Panc1 (cell line): ENCODE data around the gene SLC8A1. TPM values are rescaled to one million over a fixed set of nuclear protein-coding genes. Genes with fewer than 3 reads are reported as not detected.

Experiments used
- ATAC-seq: fragments of 200-7000 bp; cut with Tn5 transposase; 2 replicates; pipeline ENCODE4 v1.9.1; 2020; ENCODE audit warnings: mild to moderate bottlenecking, moderate library complexity
- BruUV-seq: library from RNA; stranded (reverse); fragments of 400-500 nt; replicated peaks from 2 replicates; lab custom pipeline; 2021; lab: Mats Ljungman, UMichigan
- CTCF ChIA-PET: fragments of 300-600 bp; sonication (Branson Sonifier 250); formaldehyde crosslinking; loops from one replicate; lab custom pipeline; 2022; ENCODE audit warnings: antibody characterized with exemption; lab: Charles Lee
- POLR2A ChIA-PET: fragments of 300-600 bp; sonication (Branson Sonifier 250); formaldehyde crosslinking; loops from one replicate; lab custom pipeline; 2022; ENCODE audit warnings: antibody characterized with exemption; lab: Charles Lee
- DNase-seq: peaks from one replicate; pipeline ENCODE4 v3.0.0-alpha.2; 2010; ENCODE audit warnings: low read depth, low spot score
- H3K27ac ChIP-seq: 2 replicates; pipeline ENCODE4 v1.5.1; 2011; ENCODE audit warnings: mild to moderate bottlenecking, low read length, inconsistent platforms
- H3K27me3 ChIP-seq: fragments of 200-500 bp; sonication (Bioruptor generic); 2 replicates; pipeline ENCODE4 v1.6.0; 2014; ENCODE audit warnings: low read length, inconsistent platforms; ENCODE audit not compliant: control insufficient read depth, insufficient read depth
- H3K36me3 ChIP-seq: fragments of 200-500 bp; sonication (Bioruptor generic); 2 replicates; pipeline ENCODE4 v1.5.1; 2014; ENCODE audit warnings: inconsistent platforms, mild to moderate bottlenecking, low read length, moderate library complexity; ENCODE audit not compliant: control insufficient read depth, insufficient read depth
- H3K4me1 ChIP-seq: 2 replicates; pipeline ENCODE4 v1.5.1; 2011; ENCODE audit warnings: inconsistent platforms, mild to moderate bottlenecking, low read length, moderate library complexity; ENCODE audit not compliant: control insufficient read depth, insufficient read depth
- H3K4me3 ChIP-seq, 2 experiments: 2 replicates each; pipeline ENCODE4 v1.5.1; 2011 to 2012; ENCODE audit warnings: low read depth in 2 of 2, low read length in 2 of 2, mild to moderate bottlenecking in 2 of 2, inconsistent platforms in 1 of 2, moderate library complexity in 1 of 2
- H3K9me3 ChIP-seq: fragments of 200-500 bp; sonication (Bioruptor generic); 2 replicates; pipeline ENCODE4 v1.5.1; 2014; ENCODE audit warnings: low read depth, mild to moderate bottlenecking, inconsistent platforms, low read length, moderate library complexity; ENCODE audit not compliant: control insufficient read depth, insufficient read depth
- POLR2AphosphoS5 ChIP-seq: IDR thresholded peaks from 2 replicates; pipeline ENCODE4 v1.6.1; 2012; ENCODE audit warnings: mild to moderate bottlenecking, low read depth, low read length, moderate library complexity
- SIN3A ChIP-seq: IDR thresholded peaks from 2 replicates; pipeline ENCODE4 v1.6.1; 2012; ENCODE audit warnings: low read depth, mild to moderate bottlenecking, low read length, moderate library complexity, borderline replicate concordance; ENCODE audit not compliant: insufficient read depth
- TCF7L2 ChIP-seq: IDR thresholded peaks from 2 replicates; pipeline ENCODE4 v1.6.1; 2011; ENCODE audit warnings: mild to moderate bottlenecking, low read depth, low read length, inconsistent platforms
- in situ Hi-C: cut with HindIII; loops from 2 replicates; pipeline ENCODE4 v1.10.0; 2016; ENCODE audit warnings: low sequenced_read_pairs, low pct_unique_long_range_greater_than_20kb
- intact Hi-C: fragments of 100-400 bp; cut with micrococcal nuclease; formaldehyde crosslinking; loops from one replicate; pipeline ENCODE4 v1.10.0; 2022; ENCODE audit not compliant: unreplicated experiment
- total RNA-seq: library from RNA; stranded (reverse); gene quantifications from one replicate; pipeline ENCODE4 v1.2.1, GENCODE V29; 2021; ENCODE audit not compliant: unreplicated experiment
- TF ChIP-seq, protein P1 (sequence below), 2 experiments: IDR thresholded peaks; 2 replicates each; pipeline ENCODE4 v1.6.1; 2011 to 2012; ENCODE audit warnings: low read depth in 2 of 2, control low read depth in 1 of 2, low read length in 1 of 2, mild to moderate bottlenecking in 1 of 2, moderate library complexity in 1 of 2; ENCODE audit not compliant: insufficient read depth in 1 of 2
- TF ChIP-seq, protein P2 (sequence below): fragments of 450-650 bp; IDR thresholded peaks from 2 replicates; pipeline ENCODE4 v1.5.1; 2017; ENCODE audit warnings: mild to moderate bottlenecking

The SLC8A1 gene
- total RNA-seq, 1 experiment from 2014 or later: 0.59 TPM

DNA sequence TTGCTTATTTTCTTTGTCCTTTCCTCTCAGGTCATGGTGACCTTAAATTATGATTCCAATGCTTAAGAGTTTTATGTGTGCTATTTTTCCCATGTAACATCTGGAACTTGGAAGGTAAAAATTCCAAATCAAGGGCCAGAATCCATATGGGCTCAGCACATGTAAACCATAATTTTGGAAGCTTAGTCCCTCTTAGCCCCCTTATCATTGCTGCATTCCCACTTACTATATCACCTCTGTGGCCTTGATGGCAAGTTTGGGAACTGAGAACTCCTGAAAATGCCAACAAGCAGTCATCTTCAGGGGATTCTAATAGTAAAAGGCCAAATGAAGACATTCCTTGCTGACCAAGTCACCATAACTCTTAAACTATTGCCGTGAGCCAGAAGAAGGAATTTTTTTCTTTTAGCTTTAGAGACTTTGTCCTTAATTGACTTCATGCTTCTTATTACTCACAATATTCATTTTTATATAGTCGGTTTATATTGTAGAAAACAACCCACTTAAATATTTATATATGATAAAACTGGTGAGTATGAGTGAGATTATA is 251.4 kb downstream of the SLC8A1 start:
- H3K36me3 ChIP-seq: no peaks in the 10 kb centered on the region
- no TSS peak for BruUV-seq
- intact Hi-C loops (no loop called here), in situ Hi-C loops (no loop called here)
- ChIA-PET POLR2A (no interaction called here), CTCF (no interaction called here)
- DNase-seq: no peak
- no peaks in the 10 kb centered on the region for H3K4me1 ChIP-seq
- H3K27me3 ChIP-seq: no peaks in the 10 kb centered on the region
- no peak for ATAC-seq
- no peak overlapping the region for H3K4me3 ChIP-seq
- H3K9me3 ChIP-seq: no peaks in the 10 kb centered on the region
- no peak for TF ChIP-seq TCF7L2
- no peak for TF ChIP-seq POLR2AphosphoS5
- TF ChIP-seq, protein P1, sequence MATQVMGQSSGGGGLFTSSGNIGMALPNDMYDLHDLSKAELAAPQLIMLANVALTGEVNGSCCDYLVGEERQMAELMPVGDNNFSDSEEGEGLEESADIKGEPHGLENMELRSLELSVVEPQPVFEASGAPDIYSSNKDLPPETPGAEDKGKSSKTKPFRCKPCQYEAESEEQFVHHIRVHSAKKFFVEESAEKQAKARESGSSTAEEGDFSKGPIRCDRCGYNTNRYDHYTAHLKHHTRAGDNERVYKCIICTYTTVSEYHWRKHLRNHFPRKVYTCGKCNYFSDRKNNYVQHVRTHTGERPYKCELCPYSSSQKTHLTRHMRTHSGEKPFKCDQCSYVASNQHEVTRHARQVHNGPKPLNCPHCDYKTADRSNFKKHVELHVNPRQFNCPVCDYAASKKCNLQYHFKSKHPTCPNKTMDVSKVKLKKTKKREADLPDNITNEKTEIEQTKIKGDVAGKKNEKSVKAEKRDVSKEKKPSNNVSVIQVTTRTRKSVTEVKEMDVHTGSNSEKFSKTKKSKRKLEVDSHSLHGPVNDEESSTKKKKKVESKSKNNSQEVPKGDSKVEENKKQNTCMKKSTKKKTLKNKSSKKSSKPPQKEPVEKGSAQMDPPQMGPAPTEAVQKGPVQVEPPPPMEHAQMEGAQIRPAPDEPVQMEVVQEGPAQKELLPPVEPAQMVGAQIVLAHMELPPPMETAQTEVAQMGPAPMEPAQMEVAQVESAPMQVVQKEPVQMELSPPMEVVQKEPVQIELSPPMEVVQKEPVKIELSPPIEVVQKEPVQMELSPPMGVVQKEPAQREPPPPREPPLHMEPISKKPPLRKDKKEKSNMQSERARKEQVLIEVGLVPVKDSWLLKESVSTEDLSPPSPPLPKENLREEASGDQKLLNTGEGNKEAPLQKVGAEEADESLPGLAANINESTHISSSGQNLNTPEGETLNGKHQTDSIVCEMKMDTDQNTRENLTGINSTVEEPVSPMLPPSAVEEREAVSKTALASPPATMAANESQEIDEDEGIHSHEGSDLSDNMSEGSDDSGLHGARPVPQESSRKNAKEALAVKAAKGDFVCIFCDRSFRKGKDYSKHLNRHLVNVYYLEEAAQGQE (IDR thresholded peaks at IDR 0.05; ENCODE audit: insufficient read depth in 1 of 2, low read depth in 2 of 2, low read length in 1 of 2): no peak
- no peak for TF ChIP-seq SIN3A
- TF ChIP-seq, protein P2, sequence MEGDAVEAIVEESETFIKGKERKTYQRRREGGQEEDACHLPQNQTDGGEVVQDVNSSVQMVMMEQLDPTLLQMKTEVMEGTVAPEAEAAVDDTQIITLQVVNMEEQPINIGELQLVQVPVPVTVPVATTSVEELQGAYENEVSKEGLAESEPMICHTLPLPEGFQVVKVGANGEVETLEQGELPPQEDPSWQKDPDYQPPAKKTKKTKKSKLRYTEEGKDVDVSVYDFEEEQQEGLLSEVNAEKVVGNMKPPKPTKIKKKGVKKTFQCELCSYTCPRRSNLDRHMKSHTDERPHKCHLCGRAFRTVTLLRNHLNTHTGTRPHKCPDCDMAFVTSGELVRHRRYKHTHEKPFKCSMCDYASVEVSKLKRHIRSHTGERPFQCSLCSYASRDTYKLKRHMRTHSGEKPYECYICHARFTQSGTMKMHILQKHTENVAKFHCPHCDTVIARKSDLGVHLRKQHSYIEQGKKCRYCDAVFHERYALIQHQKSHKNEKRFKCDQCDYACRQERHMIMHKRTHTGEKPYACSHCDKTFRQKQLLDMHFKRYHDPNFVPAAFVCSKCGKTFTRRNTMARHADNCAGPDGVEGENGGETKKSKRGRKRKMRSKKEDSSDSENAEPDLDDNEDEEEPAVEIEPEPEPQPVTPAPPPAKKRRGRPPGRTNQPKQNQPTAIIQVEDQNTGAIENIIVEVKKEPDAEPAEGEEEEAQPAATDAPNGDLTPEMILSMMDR: no peak
- no peak overlapping the region for H3K27ac ChIP-seq

- DNase-seq (no peak), ATAC-seq (no peak)
- in situ Hi-C loops: no loop called here
- BruUV-seq: no TSS peak
- Histone ChIP-seq H3K27me3 (no peaks in the 10 kb centered on the region), H3K36me3 (no peaks in the 10 kb centered on the region), H3K4me1 (no peaks in the 10 kb centered on the region), H3K27ac (no peak overlapping the region), H3K4me3 (no peak overlapping the region), H3K9me3 (no peaks in the 10 kb centered on the region)
- intact Hi-C loops: no loop called here
- TF ChIP-seq POLR2AphosphoS5 (no peak), TCF7L2 (no peak), SIN3A (no peak)
- TF ChIP-seq, protein P2: no peak
- TF ChIP-seq, protein P1 (IDR thresholded peaks at IDR 0.05; ENCODE audit: insufficient read depth in 1 of 2, low read depth in 2 of 2, low read length in 1 of 2): no peak
- ChIA-PET POLR2A (no interaction called here), CTCF (no interaction called here)
Measured at GRCh38 chr2:40199771-40200170, 252.1 kb downstream of the SLC8A1 start.
